Gastrocnemius medialis (tissue), 4 donors: ENCODE data around the gene IFT22.

Experiments
- CTCF ChIP-seq, 5 experiments: fragments of 450-650 bp in 3 of 5; fragments of 200-600 bp in 2 of 5; sonication (generic) in 2 of 5; IDR thresholded peaks in 4 of 5; conservative IDR thresholded peaks in 1 of 5; 1 replicate in 4 of 5; 2 replicates in 1 of 5; pipeline ENCODE4 v1.5.1; 2016 to 2019; ENCODE audit warnings: antibody characterized with exemption in 5 of 5, mild to moderate bottlenecking in 3 of 5, moderate library complexity in 3 of 5
- POLR2A ChIP-seq, 2 donors: fragments of 450-650 bp; IDR thresholded peaks; one replicate each; pipeline ENCODE4 v1.6.1; 2017; ENCODE audit warnings: antibody characterized with exemption in 2 of 2, mild to moderate bottlenecking in 2 of 2, moderate library complexity in 2 of 2

DNA sequence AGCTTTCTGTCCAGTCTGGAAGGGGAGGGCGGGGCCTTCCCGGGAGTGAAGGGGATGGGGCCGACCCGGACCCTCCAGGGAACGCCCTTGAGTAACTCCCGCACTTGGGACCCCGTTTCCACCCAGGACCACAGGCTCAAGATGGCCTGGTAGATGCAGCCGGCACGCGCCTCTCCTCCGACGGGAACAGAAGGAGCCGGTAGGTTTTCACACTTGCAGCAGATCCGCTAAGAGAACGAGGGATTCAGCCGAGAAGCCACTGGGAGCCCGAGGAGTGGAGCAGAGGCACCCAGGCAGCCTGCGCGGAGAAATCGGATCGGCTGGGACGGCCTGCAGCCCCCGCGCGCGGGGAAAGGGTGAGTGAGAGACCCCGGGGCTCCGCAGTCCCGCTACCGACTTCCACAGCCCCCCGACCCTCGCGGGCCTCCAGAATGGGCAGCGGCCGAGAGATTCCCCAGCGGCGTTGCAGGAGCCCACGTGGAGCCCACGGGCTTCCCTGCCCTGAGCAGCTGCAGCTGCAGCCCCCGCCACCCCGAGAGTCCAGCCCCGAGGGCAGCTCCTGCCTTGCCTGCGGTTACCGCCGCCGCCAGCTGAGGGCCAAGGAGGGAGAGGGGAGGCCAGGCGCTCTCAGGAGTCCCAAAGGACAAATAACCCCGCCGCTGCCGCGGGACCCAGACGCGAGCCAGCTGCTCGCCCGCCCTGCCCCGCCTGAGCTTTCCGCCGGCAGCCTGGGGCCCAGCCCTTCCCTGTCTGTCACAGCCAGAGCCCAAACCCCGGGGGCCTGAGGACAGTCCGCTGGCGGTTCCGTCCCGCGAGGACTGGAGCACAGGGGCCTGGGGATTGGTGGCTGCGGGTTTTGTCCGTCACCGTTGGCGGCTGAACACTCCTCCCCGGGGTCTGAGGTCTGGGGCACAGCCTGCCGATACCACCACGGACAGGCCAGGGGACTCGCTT is 21.8 kb downstream of the IFT22 start:
- no peak for TF ChIP-seq CTCF (IDR thresholded peaks at IDR 0.05 in 4 of 5, conservative IDR thresholded peaks at IDR 0.05 in 1 of 5)
- TF ChIP-seq POLR2A (IDR thresholded peaks at IDR 0.05): no peak
